Measurements from ENCODE around the gene ATP5F1D.

ATP5F1D gene

DNA sequence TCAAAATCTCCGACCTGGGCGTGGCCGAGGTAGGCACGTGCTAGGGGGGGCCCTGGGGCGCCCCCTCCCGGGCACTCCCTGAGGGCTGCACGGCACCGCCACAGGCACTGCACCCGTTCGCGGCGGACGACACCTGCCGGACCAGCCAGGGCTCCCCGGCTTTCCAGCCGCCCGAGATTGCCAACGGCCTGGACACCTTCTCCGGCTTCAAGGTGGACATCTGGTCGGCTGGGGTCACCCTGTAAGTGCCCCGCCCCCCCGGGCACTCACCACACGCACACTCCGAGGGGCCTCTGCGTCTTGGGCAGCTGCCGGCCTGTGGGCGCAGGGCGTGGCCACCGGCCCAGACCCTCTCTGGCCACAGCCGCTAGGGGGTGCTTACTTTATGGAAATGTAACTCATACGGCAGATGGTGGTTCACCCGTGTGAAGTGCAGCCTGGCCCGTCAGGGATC is 21.0 kb upstream of the ATP5F1D start:
- H3K27ac ChIP-seq: no peak overlapping the region
- H3K9ac ChIP-seq: no peak overlapping the region
- no peaks in the 10 kb centered on the region for H3K36me3 ChIP-seq (ENCODE audit: insufficient read depth)
- no peak overlapping the region for H3K4me3 ChIP-seq (IDR thresholded peaks at IDR 0.05; ENCODE audit: insufficient read depth, low read depth, low read length)
- H4K20me1 ChIP-seq (ENCODE audit: insufficient read depth): no peaks in the 10 kb centered on the region
- H3K4me1 ChIP-seq (ENCODE audit: low read depth, poor library complexity, severe bottlenecking): no peaks in the 10 kb centered on the region
- TF ChIP-seq, protein P1, sequence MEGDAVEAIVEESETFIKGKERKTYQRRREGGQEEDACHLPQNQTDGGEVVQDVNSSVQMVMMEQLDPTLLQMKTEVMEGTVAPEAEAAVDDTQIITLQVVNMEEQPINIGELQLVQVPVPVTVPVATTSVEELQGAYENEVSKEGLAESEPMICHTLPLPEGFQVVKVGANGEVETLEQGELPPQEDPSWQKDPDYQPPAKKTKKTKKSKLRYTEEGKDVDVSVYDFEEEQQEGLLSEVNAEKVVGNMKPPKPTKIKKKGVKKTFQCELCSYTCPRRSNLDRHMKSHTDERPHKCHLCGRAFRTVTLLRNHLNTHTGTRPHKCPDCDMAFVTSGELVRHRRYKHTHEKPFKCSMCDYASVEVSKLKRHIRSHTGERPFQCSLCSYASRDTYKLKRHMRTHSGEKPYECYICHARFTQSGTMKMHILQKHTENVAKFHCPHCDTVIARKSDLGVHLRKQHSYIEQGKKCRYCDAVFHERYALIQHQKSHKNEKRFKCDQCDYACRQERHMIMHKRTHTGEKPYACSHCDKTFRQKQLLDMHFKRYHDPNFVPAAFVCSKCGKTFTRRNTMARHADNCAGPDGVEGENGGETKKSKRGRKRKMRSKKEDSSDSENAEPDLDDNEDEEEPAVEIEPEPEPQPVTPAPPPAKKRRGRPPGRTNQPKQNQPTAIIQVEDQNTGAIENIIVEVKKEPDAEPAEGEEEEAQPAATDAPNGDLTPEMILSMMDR (conservative IDR thresholded peaks at IDR 0.05; ENCODE audit: low read depth, low read length): no peak
- H2AFZ ChIP-seq (ENCODE audit: low read depth): no peak overlapping the region
- H3K27me3 ChIP-seq (ENCODE audit: insufficient read depth, low read depth): no peaks in the 10 kb centered on the region
- peaks cover 14% of the 10 kb centered on the region; the same call in 1 of the 2 replicates for H3K79me2 ChIP-seq (ENCODE audit: insufficient read depth, low read depth)
- no peak overlapping the region for H3K4me2 ChIP-seq

DNA sequence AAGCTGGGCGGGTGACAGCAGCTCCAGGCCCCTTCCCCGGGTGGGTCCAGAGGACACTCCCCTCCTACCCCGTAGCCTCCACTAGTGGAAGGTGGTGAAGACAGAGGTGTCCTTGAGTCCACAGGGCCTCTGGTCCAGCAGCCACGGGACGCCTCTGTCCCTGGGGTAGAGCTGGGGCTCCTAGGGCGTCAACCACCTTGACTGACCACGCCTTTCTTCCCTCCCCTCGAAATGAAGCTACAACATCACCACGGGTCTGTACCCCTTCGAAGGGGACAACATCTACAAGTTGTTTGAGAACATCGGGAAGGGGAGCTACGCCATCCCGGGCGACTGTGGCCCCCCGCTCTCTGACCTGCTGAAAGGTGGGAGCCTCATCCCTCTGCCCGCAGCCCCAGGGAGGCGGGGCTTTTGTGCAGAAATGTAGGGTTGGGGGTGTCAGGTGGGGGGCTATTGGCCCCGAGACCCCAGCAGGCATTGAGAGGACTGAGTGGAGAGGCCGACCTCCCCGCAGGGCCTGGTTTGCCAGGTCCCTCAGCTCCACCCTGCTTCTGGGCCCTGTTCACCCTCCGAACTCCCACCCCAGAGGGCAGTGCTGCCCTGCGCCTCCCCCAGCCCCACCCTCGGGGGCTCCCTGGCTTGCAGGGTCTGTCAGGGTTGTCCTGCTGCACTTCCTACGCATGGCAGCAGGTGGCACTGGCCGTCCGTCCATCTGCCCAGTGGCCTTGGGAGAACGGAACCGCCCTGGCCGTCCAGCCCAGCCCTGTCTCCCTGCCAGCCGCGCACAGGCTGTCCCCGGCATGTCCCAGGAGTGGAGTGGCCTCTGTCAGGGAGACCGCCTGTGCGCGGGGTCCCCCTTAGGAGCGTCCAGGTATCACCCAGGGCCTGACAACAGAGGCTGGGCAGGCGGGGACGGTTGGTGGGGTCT is 20.3 kb upstream of the ATP5F1D start:
- TF ChIP-seq, protein P1 (conservative IDR thresholded peaks at IDR 0.05; ENCODE audit: low read depth, low read length): peak; percentile 45
- H3K36me3 ChIP-seq (ENCODE audit: insufficient read depth): no peaks in the 10 kb centered on the region
- no peak overlapping the region for H3K9ac ChIP-seq
- H3K4me2 ChIP-seq: no peak overlapping the region
- peaks cover 8% of the 10 kb centered on the region; the same call in 1 of the 2 replicates for H3K79me2 ChIP-seq (ENCODE audit: insufficient read depth, low read depth)
- H3K27ac ChIP-seq: no peak overlapping the region
- H3K4me3 ChIP-seq (IDR thresholded peaks at IDR 0.05; ENCODE audit: insufficient read depth, low read depth, low read length): no peak overlapping the region
- no peak overlapping the region for H2AFZ ChIP-seq (ENCODE audit: low read depth)
- H3K27me3 ChIP-seq (ENCODE audit: insufficient read depth, low read depth): no peaks in the 10 kb centered on the region
- H4K20me1 ChIP-seq (ENCODE audit: insufficient read depth): no peaks in the 10 kb centered on the region
- no peaks in the 10 kb centered on the region for H3K4me1 ChIP-seq (ENCODE audit: low read depth, poor library complexity, severe bottlenecking)

DNA sequence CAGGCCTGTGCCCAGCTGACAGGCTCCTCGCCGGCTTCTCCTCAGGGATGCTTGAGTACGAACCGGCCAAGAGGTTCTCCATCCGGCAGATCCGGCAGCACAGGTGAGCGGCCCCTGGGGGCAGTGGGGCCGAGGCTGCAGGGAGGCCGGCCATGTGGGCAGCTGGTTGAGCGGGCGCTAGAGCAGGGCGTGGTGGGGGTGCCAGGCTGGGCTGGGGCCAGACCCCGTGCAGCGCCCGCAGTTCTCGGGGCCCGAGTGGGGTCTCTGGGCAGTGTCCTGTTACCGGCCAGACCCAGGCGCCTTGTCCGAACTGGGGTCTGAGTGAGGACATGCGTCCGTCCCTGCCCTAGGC is 19.7 kb upstream of the ATP5F1D start:
- Histone ChIP-seq H3K27ac (no peak overlapping the region), H4K20me1 (ENCODE audit: insufficient read depth) (no peaks in the 10 kb centered on the region), H3K9ac (no peak overlapping the region), H3K79me2 (ENCODE audit: insufficient read depth, low read depth) (peaks cover 3% of the 10 kb centered on the region; the same call in 1 of the 2 replicates), H3K27me3 (ENCODE audit: insufficient read depth, low read depth) (no peaks in the 10 kb centered on the region), H3K4me2 (no peak overlapping the region), H3K36me3 (ENCODE audit: insufficient read depth) (no peaks in the 10 kb centered on the region), H3K4me3 (IDR thresholded peaks at IDR 0.05; ENCODE audit: insufficient read depth, low read depth, low read length) (no peak overlapping the region), H3K4me1 (ENCODE audit: low read depth, poor library complexity, severe bottlenecking) (no peaks in the 10 kb centered on the region), H2AFZ (ENCODE audit: low read depth) (no peak overlapping the region)
- TF ChIP-seq, protein P1 (conservative IDR thresholded peaks at IDR 0.05; ENCODE audit: low read depth, low read length): no peak

DNA sequence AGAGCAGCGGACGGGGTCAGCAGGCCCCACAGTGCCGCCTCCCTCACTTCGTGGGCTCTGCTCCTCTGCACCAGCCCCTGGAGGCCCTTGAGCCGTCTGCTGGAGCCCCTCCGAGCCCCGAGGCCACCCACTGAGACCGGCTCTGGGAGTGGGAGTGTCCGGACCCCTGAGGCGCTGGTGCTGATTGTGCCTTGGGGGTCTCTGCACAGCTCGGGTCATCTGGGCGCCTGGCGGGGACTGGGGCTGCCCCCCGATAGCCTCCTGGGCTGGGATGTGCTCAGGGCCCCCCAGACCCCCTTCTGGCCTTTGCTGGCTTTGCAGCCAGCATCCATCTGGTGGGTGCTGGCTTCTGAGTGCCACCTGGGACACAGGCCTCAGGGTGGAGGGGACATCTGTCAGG is 19.2 kb upstream of the ATP5F1D start:
- no peak overlapping the region for H3K4me3 ChIP-seq (IDR thresholded peaks at IDR 0.05; ENCODE audit: insufficient read depth, low read depth, low read length)
- H3K27ac ChIP-seq: no peak overlapping the region
- H3K27me3 ChIP-seq (ENCODE audit: insufficient read depth, low read depth): no peaks in the 10 kb centered on the region
- H3K4me1 ChIP-seq (ENCODE audit: low read depth, poor library complexity, severe bottlenecking): no peaks in the 10 kb centered on the region
- TF ChIP-seq, protein P1 (conservative IDR thresholded peaks at IDR 0.05; ENCODE audit: low read depth, low read length): no peak
- H4K20me1 ChIP-seq (ENCODE audit: insufficient read depth): no peaks in the 10 kb centered on the region
- H3K4me2 ChIP-seq: no peak overlapping the region
- no peaks in the 10 kb centered on the region for H3K36me3 ChIP-seq (ENCODE audit: insufficient read depth)
- no peak overlapping the region for H3K9ac ChIP-seq
- no peak overlapping the region for H2AFZ ChIP-seq (ENCODE audit: low read depth)
- H3K79me2 ChIP-seq (ENCODE audit: insufficient read depth, low read depth): no peaks in the 10 kb centered on the region
